GM12873 (cell line): Measurements from ENCODE around the gene ANXA2.

Experiments
- TF ChIP-seq, protein P1 (sequence below): IDR thresholded peaks from 2 replicates; pipeline ENCODE4 v1.5.1; 2012; ENCODE audit warnings: low read depth, mild to moderate bottlenecking, moderate library complexity, low read length, control low read depth; ENCODE audit not compliant: insufficient read depth; ENCODE audit errors: missing control alignments

Gene ANXA2

DNA sequence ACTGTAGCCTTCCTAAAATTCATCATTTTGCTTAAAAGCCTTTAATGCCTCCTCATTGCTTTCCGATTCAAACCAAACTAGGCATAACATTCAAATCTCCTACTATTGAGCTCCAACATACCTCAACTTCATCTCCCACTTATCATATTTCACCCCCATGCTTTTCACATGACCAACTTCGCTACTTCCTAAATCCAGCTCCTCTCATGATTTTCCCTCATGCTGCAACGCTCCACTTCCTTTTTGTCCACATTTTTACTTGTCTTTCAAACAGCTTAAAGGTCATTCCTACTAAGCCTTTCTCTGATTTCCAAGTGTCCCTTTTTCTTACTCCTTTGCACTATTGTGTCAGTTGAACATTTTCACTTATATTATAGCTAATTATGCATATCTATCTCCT, 20.3 kb upstream of the ANXA2 start:
- TF ChIP-seq, protein P1, sequence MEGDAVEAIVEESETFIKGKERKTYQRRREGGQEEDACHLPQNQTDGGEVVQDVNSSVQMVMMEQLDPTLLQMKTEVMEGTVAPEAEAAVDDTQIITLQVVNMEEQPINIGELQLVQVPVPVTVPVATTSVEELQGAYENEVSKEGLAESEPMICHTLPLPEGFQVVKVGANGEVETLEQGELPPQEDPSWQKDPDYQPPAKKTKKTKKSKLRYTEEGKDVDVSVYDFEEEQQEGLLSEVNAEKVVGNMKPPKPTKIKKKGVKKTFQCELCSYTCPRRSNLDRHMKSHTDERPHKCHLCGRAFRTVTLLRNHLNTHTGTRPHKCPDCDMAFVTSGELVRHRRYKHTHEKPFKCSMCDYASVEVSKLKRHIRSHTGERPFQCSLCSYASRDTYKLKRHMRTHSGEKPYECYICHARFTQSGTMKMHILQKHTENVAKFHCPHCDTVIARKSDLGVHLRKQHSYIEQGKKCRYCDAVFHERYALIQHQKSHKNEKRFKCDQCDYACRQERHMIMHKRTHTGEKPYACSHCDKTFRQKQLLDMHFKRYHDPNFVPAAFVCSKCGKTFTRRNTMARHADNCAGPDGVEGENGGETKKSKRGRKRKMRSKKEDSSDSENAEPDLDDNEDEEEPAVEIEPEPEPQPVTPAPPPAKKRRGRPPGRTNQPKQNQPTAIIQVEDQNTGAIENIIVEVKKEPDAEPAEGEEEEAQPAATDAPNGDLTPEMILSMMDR, result no peak

DNA sequence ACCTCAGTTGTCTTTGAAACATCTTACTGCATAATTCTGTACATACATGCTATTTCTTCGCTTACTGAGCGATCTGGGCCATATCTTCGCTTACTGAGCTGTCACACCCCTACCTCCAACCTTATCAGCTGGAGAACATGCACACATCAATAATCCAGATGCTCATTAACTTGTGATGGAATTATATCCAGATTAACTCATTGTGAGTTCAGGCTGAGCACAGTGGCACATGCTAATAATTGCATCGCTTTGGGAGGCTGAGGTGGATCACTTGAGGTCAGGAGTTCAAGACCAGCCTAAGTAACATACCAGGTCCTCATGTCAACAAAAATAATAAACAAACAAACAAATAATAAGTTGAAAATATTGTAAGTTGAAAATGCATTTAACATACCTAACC, 19.3 kb upstream of the ANXA2 start:
- TF ChIP-seq, protein P1, result no peak

DNA sequence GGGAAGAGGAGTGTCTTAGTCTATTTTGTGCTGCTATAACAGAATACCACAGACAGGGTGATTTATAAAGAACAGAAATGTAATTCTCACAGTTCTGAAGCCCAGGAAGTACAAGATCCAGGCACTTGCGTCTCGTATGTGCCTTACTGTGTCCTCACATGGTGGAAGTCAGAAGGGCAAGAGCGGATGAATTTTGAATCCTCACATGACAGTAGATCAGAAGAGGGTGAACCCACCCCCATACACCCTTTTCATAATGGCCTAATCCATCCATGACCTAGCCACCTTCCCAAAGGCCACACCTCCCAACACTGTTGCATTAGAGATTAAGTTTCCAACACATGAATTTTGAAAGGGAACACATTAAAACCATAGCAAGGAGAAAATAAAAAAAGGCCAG, 18.7 kb upstream of the ANXA2 start:
- TF ChIP-seq, protein P1, result no peak

DNA sequence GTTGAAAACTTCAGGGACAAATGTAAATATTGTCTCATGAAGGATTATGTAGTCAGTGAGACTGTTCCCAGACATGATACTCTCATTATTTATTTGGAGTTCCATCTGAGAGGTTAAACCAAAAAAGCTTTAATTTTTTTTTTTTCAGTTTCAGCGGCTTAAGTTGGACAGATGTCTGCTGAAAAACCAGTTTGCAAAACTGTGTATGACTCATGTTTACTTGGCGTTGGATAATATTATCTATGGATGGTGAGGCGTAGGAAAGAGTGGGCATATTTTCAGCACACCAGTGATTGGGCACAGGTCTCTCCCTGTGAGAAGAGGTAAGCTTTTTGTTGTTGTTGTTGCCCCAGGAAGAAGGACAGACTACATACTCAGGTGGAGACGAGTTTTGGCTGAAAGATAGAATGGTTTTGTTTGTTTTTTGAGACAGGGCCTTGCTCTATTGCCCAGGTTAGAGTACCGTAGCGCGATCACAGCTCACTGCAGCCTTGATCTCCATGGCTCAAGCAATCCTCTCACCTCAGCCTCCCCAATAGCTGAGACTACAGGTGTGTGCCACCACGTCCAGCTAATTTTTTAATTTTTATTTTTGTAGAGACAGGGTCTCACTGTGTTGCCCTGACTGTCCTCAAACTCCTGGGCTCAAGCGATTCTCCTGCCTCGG, 16.4 kb upstream of the ANXA2 start:
- TF ChIP-seq, protein P1, result no peak

DNA sequence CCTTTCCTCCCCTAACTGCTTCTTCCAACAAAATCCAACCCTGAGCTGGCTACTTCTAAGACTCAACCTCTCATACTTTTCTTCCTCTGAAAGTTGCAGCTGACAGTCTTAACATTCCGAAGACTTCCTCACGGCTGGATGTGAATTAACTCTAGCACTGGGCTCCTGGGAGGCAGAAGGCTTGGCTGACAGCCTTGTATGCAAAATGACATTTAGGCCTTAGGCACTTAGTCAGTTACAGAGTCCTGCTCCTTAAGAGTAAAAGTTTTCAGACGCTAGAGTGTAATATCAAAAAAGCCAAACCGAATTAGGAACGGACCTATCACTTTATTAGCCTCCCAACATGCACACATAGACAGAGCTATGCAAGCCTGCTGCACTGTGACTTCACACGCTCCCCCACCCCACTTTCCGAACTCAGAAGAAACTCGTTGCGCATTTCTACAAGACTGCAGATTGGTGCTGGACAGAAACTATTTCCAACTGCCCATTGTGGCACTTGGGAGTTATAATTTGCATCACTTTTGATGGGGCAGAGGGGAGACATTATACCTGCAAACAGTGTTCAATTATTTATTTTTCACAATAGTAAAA, 15.5 kb upstream of the ANXA2 start:
- TF ChIP-seq, protein P1, result no peak

DNA sequence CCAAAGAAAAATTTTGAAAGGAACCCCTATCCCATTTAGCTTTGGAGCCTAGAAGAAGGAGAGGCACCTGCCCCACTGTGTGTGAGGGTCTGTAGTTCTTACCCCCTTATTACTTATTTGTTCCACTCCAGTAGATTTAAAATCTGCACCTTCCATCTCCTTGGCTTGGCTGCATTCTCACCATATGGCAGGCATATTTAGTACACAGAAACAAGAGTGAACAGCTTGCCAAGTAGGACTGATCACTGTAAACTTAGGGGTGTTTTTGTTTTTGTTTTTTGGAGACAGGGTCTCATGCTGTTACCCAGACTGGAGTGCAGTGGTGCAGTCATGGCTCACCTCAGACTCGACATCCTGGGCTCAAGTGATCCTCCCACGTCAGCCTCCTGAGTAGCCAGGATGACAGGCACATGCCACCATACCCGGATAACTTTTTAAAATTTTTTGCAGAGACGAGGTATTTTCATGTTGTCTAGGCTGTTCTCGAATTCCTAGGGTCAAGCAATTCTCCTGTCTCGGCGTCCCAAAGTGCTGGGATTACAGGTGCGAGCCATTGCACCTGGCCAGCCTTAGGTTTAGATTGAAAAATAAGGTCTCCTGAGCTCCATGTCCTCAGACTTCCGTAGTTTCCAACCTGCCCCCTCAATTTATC, 14.1 kb upstream of the ANXA2 start:
- TF ChIP-seq, protein P1, result no peak

DNA sequence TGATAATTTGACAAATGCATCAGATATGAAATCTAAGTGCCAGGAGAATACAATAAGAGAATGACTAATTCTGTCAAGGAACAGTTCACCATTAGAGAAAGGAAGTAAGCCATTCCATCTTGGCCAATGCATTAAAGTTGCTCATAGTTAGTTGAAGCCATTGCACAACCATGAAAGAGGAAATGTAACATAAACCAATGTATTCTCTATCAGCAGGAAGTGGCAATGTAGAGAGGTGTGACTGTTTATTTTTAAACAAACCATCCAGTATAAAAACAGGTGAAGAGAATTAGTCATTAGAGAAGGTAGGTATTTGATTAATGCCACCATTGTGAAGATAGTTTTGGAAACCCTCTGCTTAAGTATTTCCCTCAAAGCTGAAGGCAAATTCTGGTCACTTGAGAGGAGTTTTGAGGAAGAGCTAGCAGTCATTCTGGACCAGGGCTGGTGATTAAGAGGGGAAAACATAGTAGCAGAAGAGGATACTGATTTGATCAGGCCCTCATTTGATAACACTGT, 10.7 kb upstream of the ANXA2 start:
- TF ChIP-seq, protein P1, result no peak
